Stimulated activated memory B cell treated with anti-CD40 and anti-IgM and Interleukin-4, amounts not matched to agents 10 μg/mL and 1 μg/mL and 100 μg/mL, for 72 hours (primary cell): Measurements from ENCODE around the gene C5orf47.

Experiments
- ATAC-seq: fragments of 150-1000 bp; cut with Tn5 transposase; 2 replicates; pipeline ENCODE4 v1.10.0; 2021
- H3K27ac Mint-ChIP-seq: one replicate; pipeline ENCODE4 v1.8.0; 2022; ENCODE audit warnings: mild to moderate bottlenecking, mixed read lengths
- H3K27me3 Mint-ChIP-seq: one replicate; pipeline ENCODE4 v1.8.0; 2022; ENCODE audit warnings: mixed read lengths
- H3K36me3 Mint-ChIP-seq: one replicate; pipeline ENCODE4 v1.8.0; 2022; ENCODE audit warnings: mixed read lengths
- H3K4me1 Mint-ChIP-seq: one replicate; pipeline ENCODE4 v1.8.0; 2022; ENCODE audit warnings: mixed read lengths
- H3K4me3 Mint-ChIP-seq: one replicate; pipeline ENCODE4 v1.8.0; 2022; ENCODE audit warnings: mild to moderate bottlenecking, moderate library complexity, mixed read lengths
- H3K9me3 Mint-ChIP-seq: one replicate; pipeline ENCODE4 v1.8.0; 2022; ENCODE audit warnings: mixed read lengths

The C5orf47 gene, protein sequence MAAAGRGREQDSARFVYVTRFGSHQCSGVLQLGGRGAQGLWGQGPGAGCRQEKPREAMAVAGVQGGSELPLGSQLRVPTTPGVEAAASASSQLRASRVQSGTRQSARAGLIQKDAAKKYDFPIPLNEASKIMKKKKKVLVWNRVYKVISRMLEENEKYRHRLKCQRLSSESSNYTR

DNA sequence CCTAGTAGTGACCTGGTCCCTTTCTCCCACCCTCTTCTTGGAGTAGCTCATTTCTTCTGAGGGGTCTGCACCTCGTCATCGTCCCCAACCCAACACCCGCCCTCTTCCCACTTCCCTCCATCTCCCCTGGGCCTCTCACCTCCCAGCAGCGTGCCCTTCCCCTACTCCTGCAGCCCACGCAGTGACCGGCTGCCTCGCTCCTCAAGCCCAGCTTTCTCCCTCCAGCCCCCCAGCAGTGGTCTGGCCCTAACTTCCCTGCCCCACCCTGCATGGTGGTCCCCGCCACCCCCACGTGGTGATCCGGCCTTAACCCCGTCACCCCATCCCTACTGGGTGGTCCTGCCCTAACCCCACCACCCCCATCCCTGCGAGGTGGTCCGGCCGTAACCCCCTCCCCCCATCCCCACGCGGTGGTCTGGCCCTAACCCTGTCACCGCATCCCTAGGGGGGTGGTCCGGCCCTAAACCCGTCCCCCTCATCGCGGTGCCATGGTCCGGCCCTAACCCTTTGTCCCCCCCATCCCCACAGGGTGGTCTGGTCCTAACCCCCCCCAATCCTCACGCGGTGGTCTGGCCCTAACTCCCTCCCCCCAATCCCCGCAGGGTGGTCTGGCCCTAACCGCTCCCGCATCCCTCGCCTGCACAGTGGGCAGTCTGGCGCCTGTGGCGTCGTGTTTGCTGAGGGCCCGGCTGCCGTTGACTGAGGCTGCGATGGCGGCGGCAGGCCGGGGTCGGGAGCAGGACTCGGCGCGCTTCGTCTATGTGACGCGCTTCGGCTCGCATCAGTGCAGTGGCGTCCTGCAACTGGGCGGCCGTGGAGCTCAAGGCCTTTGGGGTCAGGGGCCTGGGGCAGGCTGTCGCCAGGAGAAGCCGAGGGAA is at the start of gene C5orf47:
Gene C5orf47 (plus strand): TSS at position 617 of the 878 bp plus-strand sequence. CDS start 94 bp downstream, at position 711.
- no peaks in the 10 kb centered on the region for H3K4me1 Mint-ChIP-seq
- no peaks in the 10 kb centered on the region for H3K36me3 Mint-ChIP-seq
- no peak within 1 kb of the TSS for H3K4me3 Mint-ChIP-seq
- H3K27ac Mint-ChIP-seq = no peak within 1 kb of the TSS
- H3K9me3 Mint-ChIP-seq = peaks cover 4% of the 10 kb centered on the region
- peaks cover 22% of the 10 kb centered on the region for H3K27me3 Mint-ChIP-seq
- ATAC-seq = peak; percentile 72

DNA sequence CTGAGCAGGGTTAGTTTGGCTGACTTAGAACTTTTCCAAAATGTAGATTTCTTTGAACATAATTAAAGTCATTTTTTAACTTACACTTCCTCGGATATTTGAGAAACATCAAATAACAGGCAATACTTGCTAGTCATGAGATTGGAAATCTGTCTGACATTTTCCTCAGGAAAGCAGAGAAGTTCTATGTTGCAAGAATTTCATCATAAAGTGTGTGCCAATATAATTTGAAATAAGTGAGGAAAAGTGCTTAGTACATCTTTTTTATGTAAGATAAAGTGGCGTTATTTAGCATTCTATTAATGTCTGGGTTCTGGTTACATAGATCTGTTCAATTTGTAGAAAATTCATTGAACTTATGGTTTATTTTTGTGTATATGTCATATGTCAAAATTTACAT is 48.7 kb upstream of the C5orf47 start:
- Mint-ChIP-seq H3K4me1 (no peaks in the 10 kb centered on the region), H3K4me3 (no peak overlapping the region), H3K36me3 (peaks cover 31% of the 10 kb centered on the region), H3K9me3 (no peaks in the 10 kb centered on the region), H3K27ac (no peak overlapping the region), H3K27me3 (no peaks in the 10 kb centered on the region)
- ATAC-seq = no peak

DNA sequence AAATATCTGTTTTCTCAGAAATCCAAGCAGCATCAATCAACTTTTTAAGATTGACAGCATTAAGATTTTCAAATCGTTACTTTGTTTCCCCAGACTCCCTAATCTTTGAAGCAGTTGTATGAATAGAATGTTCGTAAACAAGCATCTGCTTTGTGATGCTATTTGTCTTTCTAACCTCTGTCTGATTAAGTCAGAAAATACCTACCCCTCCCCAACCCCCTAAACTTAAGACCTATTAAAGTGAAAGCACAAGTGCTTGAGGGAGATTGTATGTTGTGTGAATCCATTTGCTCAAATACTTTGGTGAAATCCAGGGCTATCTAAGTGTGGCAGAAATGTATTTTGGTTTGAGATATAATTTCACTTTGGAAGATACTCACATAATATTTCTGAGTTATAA is 47.9 kb upstream of the C5orf47 start:
- Mint-ChIP-seq H3K27ac (no peak overlapping the region), H3K27me3 (no peaks in the 10 kb centered on the region), H3K9me3 (no peaks in the 10 kb centered on the region), H3K36me3 (peaks cover 34% of the 10 kb centered on the region), H3K4me1 (no peaks in the 10 kb centered on the region), H3K4me3 (no peak overlapping the region)
- ATAC-seq = no peak

GRCh38 chr5:173941758-173942401 is 47.1 kb upstream of the C5orf47 start:
- no peaks in the 10 kb centered on the region for H3K9me3 Mint-ChIP-seq
- no peak overlapping the region for H3K27ac Mint-ChIP-seq
- H3K27me3 Mint-ChIP-seq = no peaks in the 10 kb centered on the region
- no peaks in the 10 kb centered on the region for H3K4me1 Mint-ChIP-seq
- no peak overlapping the region for H3K4me3 Mint-ChIP-seq
- ATAC-seq = no peak
- H3K36me3 Mint-ChIP-seq = peaks cover 37% of the 10 kb centered on the region

- Mint-ChIP-seq H3K27me3 (no peaks in the 10 kb centered on the region), H3K27ac (no peak overlapping the region), H3K36me3 (peaks cover 42% of the 10 kb centered on the region), H3K4me3 (no peak overlapping the region), H3K9me3 (no peaks in the 10 kb centered on the region), H3K4me1 (no peaks in the 10 kb centered on the region)
- no peak for ATAC-seq
These were observed 44.5 kb upstream of the C5orf47 start for GRCh38 chr5:173944511-173944910.

DNA sequence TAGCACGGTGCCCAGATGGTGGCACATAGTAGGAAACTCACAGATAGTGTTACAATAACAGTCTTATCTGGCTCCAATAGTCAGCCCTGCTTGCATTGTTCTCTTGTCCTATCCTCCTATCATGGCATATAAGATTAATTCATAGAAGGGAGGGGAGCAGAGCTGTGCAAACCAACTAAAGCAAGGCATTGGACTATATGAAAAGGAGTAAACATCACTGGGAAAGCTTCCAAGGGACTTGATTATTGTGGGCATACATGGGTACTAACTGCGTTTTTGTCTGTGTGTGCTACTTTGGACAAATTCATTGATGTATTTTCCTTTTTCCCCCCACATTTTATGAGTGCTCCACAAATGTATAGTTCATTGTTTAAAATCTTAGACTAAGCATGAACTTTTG is 43.8 kb upstream of the C5orf47 start:
- Mint-ChIP-seq H3K4me1 (no peaks in the 10 kb centered on the region), H3K27me3 (no peaks in the 10 kb centered on the region), H3K36me3 (peaks cover 48% of the 10 kb centered on the region), H3K27ac (no peak overlapping the region), H3K4me3 (no peak overlapping the region), H3K9me3 (no peaks in the 10 kb centered on the region)
- no peak for ATAC-seq

GRCh38 chr5:173946323-173946722 is 42.6 kb upstream of the C5orf47 start:
- no peak overlapping the region for H3K4me3 Mint-ChIP-seq
- peaks cover 49% of the 10 kb centered on the region for H3K36me3 Mint-ChIP-seq
- no peak overlapping the region for H3K27ac Mint-ChIP-seq
- no peak for ATAC-seq
- H3K9me3 Mint-ChIP-seq = no peaks in the 10 kb centered on the region
- no peaks in the 10 kb centered on the region for H3K4me1 Mint-ChIP-seq
- H3K27me3 Mint-ChIP-seq = no peaks in the 10 kb centered on the region

DNA sequence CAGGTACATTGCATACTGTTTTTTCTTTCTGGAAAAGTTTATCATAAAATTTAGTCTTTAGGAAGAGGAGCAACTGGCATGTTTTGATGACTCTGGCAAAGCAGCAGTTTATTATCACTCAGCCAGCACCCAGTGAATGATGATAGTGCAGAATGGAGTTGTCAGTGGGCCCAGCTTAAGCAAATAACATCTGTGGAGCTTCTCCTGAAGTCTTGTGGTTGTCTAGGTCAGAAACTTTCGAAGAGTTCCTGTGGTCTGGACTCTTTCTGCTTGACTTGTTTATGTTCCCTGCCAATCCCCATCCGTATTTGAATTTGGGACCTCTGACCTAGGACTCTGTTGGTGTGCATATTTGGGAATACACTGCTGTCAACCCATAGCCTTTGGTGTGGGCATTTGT is 38.1 kb upstream of the C5orf47 start:
- ATAC-seq = no peak
- Mint-ChIP-seq H3K9me3 (no peaks in the 10 kb centered on the region), H3K27me3 (no peaks in the 10 kb centered on the region), H3K4me1 (no peaks in the 10 kb centered on the region), H3K4me3 (no peak overlapping the region), H3K27ac (no peak overlapping the region), H3K36me3 (peaks cover 83% of the 10 kb centered on the region)

GRCh38 chr5:173953528-173954090 is 35.4 kb upstream of the C5orf47 start:
- peaks cover 64% of the 10 kb centered on the region for H3K36me3 Mint-ChIP-seq
- no peak overlapping the region for H3K27ac Mint-ChIP-seq
- no peaks in the 10 kb centered on the region for H3K4me1 Mint-ChIP-seq
- H3K27me3 Mint-ChIP-seq = no peaks in the 10 kb centered on the region
- no peaks in the 10 kb centered on the region for H3K9me3 Mint-ChIP-seq
- no peak for ATAC-seq
- H3K4me3 Mint-ChIP-seq = no peak overlapping the region

DNA sequence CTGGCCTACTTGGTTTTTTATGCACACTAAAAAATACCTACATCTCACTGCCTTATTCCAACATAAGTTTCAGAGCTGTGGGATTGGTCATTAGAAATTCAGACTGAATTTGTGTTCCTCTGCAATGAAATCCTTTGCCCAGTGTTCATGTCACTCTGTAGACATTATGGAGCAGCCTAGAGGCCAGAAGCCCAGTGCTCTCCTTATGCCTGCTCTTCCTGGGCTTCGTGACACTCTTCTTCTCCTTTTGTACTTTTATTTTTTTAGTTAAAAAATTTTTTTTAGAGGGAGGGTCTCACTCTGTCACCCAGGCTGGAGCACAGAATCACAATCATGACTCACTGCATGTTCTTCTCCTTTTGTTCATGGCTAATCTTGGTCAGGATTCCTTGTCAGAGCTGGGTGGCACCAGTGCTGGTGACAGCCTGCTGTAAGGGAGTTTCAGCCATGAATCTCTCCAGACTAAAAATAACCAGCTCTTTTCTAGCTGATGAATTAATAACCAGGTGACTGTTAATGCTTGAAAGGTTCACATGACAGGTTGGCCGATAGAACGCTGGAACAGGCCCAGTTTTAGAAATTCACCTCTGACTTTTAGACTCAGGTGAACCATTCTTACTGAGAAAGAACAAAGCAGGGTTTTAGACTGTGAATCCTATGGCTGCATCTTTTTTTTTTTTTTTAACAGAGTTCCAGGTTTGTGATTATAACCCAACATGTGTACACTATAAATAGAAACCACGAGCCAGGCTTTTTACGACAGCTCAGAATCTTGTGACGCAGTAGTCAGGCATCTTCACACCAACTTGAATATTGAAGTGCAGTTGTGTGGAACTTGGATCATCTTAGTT is 34.1 kb upstream of the C5orf47 start:
- ATAC-seq = no peak
- Mint-ChIP-seq H3K27ac (no peak overlapping the region), H3K4me1 (no peaks in the 10 kb centered on the region), H3K36me3 (peaks cover 55% of the 10 kb centered on the region), H3K9me3 (no peaks in the 10 kb centered on the region), H3K27me3 (no peaks in the 10 kb centered on the region), H3K4me3 (no peak overlapping the region)

GRCh38 chr5:173960986-173961385 is 28.0 kb upstream of the C5orf47 start:
- no peaks in the 10 kb centered on the region for H3K27me3 Mint-ChIP-seq

GRCh38 chr5:173961418-173961817 is 27.6 kb upstream of the C5orf47 start:
- Mint-ChIP-seq H3K27me3 (no peaks in the 10 kb centered on the region), H3K4me3 (no peak overlapping the region), H3K9me3 (no peaks in the 10 kb centered on the region), H3K4me1 (no peaks in the 10 kb centered on the region), H3K27ac (no peak overlapping the region), H3K36me3 (peaks cover 10% of the 10 kb centered on the region)
- ATAC-seq = no peak

More at GRCh38 chr5:173960986-173961385, 28.0 kb upstream of the C5orf47 start:
- no peaks in the 10 kb centered on the region for H3K4me1 Mint-ChIP-seq
- no peak for ATAC-seq
- H3K9me3 Mint-ChIP-seq = no peaks in the 10 kb centered on the region
- no peak overlapping the region for H3K27ac Mint-ChIP-seq
- H3K36me3 Mint-ChIP-seq = peaks cover 14% of the 10 kb centered on the region
- no peak overlapping the region for H3K4me3 Mint-ChIP-seq

GRCh38 chr5:173962436-173962972 is 26.5 kb upstream of the C5orf47 start:
- no peaks in the 10 kb centered on the region for H3K9me3 Mint-ChIP-seq
- no peaks in the 10 kb centered on the region for H3K27me3 Mint-ChIP-seq
- no peak overlapping the region for H3K27ac Mint-ChIP-seq
- H3K4me1 Mint-ChIP-seq = no peaks in the 10 kb centered on the region
- no peak for ATAC-seq
- H3K4me3 Mint-ChIP-seq = no peak overlapping the region
- H3K36me3 Mint-ChIP-seq = peaks cover 9% of the 10 kb centered on the region

DNA sequence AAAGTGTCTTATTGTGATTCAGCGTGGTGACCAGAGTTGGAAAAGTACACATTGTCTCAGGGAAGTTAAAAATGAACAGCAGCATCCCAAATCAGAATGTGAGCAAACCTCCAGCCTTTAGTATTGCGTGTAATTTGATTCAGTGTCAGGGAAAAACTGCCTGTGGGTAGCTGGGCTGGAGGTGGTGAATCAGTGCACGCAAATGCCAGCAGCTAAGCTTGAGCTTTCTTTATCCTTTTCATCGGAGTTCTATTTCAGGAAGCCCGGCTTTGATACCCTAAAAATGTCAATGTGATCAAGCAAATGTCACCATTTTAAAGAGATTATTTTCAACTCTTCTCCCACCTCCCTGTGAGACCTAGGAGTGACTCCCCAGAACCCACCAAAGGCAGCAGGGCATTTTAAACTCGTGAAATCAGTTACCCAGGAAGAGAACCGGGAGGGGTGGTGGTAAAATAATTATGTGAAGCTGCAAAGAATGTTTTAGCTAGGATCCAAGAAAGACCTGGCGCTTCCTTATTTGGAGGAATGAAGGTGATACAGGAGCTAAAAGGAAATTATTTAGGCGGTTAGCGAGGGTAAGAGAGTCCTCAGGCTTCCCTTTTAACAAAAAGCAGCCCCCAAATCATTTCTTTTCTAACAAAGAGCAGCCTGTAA is 25.7 kb upstream of the C5orf47 start:
- Mint-ChIP-seq H3K4me3 (no peak overlapping the region), H3K36me3 (peaks cover 9% of the 10 kb centered on the region), H3K27me3 (no peaks in the 10 kb centered on the region), H3K9me3 (no peaks in the 10 kb centered on the region), H3K27ac (no peak overlapping the region), H3K4me1 (no peaks in the 10 kb centered on the region)
- ATAC-seq = no peak
